Measurements from ENCODE around the gene NTPCR.

DNA sequence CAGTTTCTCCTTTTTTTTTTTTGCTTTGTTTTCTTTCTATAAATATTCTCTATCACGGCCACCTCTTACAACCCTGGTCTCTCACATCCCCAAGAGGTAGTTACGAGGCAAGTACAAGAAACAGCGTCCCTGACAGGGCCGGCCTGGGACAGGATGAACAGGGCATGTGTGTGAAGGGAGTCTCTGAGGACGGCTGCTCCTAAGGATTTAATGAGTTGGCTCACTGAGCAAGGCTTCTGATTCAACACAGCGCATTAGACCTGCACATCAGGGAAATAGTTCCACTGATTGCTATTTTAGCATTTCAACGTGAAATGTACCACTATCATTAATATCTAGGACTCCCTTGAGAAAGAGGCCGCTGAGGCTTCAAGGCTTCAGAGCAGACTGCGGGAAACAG, 54.0 kb downstream of the NTPCR start:
- TF ChIP-seq CTCF (IDR thresholded peaks at IDR 0.05; ENCODE audit: insufficient read depth, low read depth, low read length) = no peak
- TF ChIP-seq EZH2 (IDR thresholded peaks at IDR 0.05; ENCODE audit: insufficient read depth, low read length) = no peak
